Natural killer cell (primary cell): ENCODE data around the gene OR7A5. TPM values are rescaled to one million over a fixed set of nuclear protein-coding genes. Genes with fewer than 3 reads are reported as not detected.

Experiments
- ATAC-seq, 3 donors: fragments of 150-1000 bp in 2 of 3; fragments of 200-7000 bp in 1 of 3; cut with Tn5 transposase; 1 replicate in 1 of 3; 2 replicates in 2 of 3; pipeline ENCODE4 v1.10.0; 2021; ENCODE audit warnings: mild to moderate bottlenecking in 2 of 3, moderate library complexity in 2 of 3
- DNase-seq, 2 donors: peaks; one replicate each; pipeline versions ENCODE4 v3.0.0 to v3.0.0-alpha.2; 2013 to 2021; ENCODE audit warnings: mixed read lengths in 1 of 2
- H3K27ac ChIP-seq: one replicate; pipeline ENCODE4 v1.5.1; 2013; ENCODE audit warnings: mild to moderate bottlenecking, low read length
- H3K27me3 ChIP-seq: one replicate; pipeline ENCODE4 v1.6.1; 2013; ENCODE audit warnings: low read length; ENCODE audit not compliant: control insufficient read depth, insufficient read depth
- H3K36me3 ChIP-seq: one replicate; pipeline ENCODE4 v1.6.1; 2013; ENCODE audit warnings: low read length; ENCODE audit not compliant: control insufficient read depth, insufficient read depth
- H3K4me1 ChIP-seq: one replicate; pipeline ENCODE4 v1.6.1; 2013; ENCODE audit warnings: low read length; ENCODE audit not compliant: control insufficient read depth, insufficient read depth
- H3K4me3 ChIP-seq: one replicate; pipeline ENCODE4 v1.5.1; 2013; ENCODE audit warnings: low read length
- H3K9me3 ChIP-seq: one replicate; pipeline ENCODE4 v1.6.1; 2013; ENCODE audit warnings: low read length; ENCODE audit not compliant: control insufficient read depth, insufficient read depth
- H3K27ac Mint-ChIP-seq, 2 donors: one replicate each; pipeline ENCODE4 v1.8.0; 2022; ENCODE audit warnings: mild to moderate bottlenecking in 2 of 2, mixed read lengths in 2 of 2, moderate library complexity in 1 of 2
- H3K27me3 Mint-ChIP-seq, 2 donors: one replicate each; pipeline ENCODE4 v1.8.0; 2022; ENCODE audit warnings: low read depth in 2 of 2, mixed read lengths in 2 of 2
- H3K36me3 Mint-ChIP-seq: one replicate; pipeline ENCODE4 v1.8.0; 2022; ENCODE audit warnings: mixed read lengths
- H3K4me1 Mint-ChIP-seq, 2 donors: one replicate each; pipeline ENCODE4 v1.8.0; 2022; ENCODE audit warnings: mixed read lengths in 2 of 2
- H3K4me3 Mint-ChIP-seq: one replicate; pipeline ENCODE4 v1.8.0; 2022; ENCODE audit warnings: mild to moderate bottlenecking, moderate library complexity, mixed read lengths
- H3K9me3 Mint-ChIP-seq, 2 donors: one replicate each; pipeline ENCODE4 v1.8.0; 2022; ENCODE audit warnings: mixed read lengths in 2 of 2
- WGBS: methylation state at CpG from one replicate; pipeline ENCODE4 v1.1.7; 2013; ENCODE audit warnings: missing lambda C conversion rate; ENCODE audit not compliant: insufficient coverage; 5-methylcytosine and 5-hydroxymethylcytosine counted together
- intact Hi-C: fragments of 100-400 bp; cut with micrococcal nuclease; formaldehyde crosslinking; loops from one replicate; pipeline ENCODE4 v1.14.2; 2022
- total RNA-seq, 4 donors: library from RNA; stranded (reverse); fragments of 120-200 nt in 1 of 4; gene quantifications; one replicate each; pipeline versions ENCODE4 v1.2.3 to v1.2.4, GENCODE V29; 2013 to 2022
- TF ChIP-seq, protein P1 (sequence below): fragments of 200-600 bp; IDR thresholded peaks from one replicate; pipeline ENCODE4 v1.8.0; 2022; ENCODE audit warnings: antibody characterized with exemption

The OR7A5 gene
- total RNA-seq, 3 donors from 2014 or later (not counting 1 experiment from before 2014, with no cell fraction given), result not detected

DNA sequence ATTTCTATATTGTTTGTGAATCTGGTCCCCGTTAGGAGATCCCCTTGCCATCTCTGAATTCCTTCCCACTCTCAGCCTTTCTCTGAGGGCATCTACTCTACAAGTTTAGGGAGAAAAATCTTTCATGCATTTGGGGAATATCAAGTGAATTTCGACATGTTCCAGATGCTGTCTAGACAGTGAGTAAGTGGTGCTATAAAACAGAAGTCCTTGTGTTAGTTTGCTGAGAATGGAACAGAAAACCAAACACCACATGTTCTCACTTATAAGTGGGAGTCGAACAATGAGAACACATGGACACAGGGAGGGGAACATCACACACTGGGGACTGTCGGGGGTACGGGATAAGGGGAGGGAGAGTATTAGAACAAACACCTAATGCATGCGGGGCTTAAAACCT, 8.6 kb upstream of the OR7A5 start:
- Mint-ChIP-seq H3K4me3 (no peak overlapping the region), H3K4me1 (no peaks in the 10 kb centered on the region), H3K27ac (no peak overlapping the region), H3K9me3 (no peaks in the 10 kb centered on the region), H3K36me3 (no peaks in the 10 kb centered on the region), H3K27me3 (peaks cover 17 to 21% of the 10 kb centered on the region in 2 donors)
- intact Hi-C loops, result no loop called here
- WGBS, result 88% methylated on average over 5 of the region's 6 CpGs
- no peak for DNase-seq
- no peak overlapping the region for H3K4me3 ChIP-seq
- H3K36me3 ChIP-seq, result no peaks in the 10 kb centered on the region
- no peak overlapping the region for H3K27ac ChIP-seq
- H3K4me1 ChIP-seq, result no peaks in the 10 kb centered on the region
- TF ChIP-seq, protein P1, sequence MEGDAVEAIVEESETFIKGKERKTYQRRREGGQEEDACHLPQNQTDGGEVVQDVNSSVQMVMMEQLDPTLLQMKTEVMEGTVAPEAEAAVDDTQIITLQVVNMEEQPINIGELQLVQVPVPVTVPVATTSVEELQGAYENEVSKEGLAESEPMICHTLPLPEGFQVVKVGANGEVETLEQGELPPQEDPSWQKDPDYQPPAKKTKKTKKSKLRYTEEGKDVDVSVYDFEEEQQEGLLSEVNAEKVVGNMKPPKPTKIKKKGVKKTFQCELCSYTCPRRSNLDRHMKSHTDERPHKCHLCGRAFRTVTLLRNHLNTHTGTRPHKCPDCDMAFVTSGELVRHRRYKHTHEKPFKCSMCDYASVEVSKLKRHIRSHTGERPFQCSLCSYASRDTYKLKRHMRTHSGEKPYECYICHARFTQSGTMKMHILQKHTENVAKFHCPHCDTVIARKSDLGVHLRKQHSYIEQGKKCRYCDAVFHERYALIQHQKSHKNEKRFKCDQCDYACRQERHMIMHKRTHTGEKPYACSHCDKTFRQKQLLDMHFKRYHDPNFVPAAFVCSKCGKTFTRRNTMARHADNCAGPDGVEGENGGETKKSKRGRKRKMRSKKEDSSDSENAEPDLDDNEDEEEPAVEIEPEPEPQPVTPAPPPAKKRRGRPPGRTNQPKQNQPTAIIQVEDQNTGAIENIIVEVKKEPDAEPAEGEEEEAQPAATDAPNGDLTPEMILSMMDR, result no peak
- H3K27me3 ChIP-seq, result no peaks in the 10 kb centered on the region
- no peak for ATAC-seq
- no peaks in the 10 kb centered on the region for H3K9me3 ChIP-seq

DNA sequence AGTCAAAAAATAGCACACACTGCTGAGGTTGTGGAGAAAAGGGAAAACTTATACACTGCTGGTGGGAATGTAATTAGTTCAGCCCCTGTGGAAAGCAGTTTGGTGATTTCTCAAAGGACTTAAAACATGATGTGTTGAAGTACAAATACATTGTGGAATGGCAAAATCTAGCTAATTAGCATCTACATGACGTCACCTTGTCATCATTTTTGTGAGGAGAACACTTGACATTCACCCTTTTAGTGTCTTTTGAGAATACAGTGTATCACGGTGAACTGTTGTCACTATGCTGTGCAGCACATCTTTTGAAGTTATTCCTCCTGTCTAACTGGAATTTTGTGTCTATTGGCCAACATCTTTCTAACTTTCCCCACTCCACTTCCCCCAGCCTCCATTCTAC, 8.2 kb upstream of the OR7A5 start:
- Mint-ChIP-seq H3K4me3 (no peak overlapping the region), H3K9me3 (no peaks in the 10 kb centered on the region), H3K27me3 (peaks cover 16% of the 10 kb centered on the region in 2 donors), H3K4me1 (no peaks in the 10 kb centered on the region), H3K27ac (no peak overlapping the region), H3K36me3 (no peaks in the 10 kb centered on the region)
- intact Hi-C loops, result no loop called here
- Histone ChIP-seq H3K9me3 (no peaks in the 10 kb centered on the region), H3K27ac (no peak overlapping the region), H3K27me3 (no peaks in the 10 kb centered on the region), H3K4me3 (no peak overlapping the region), H3K36me3 (no peaks in the 10 kb centered on the region), H3K4me1 (no peaks in the 10 kb centered on the region)
- ATAC-seq (no peak), DNase-seq (no peak)
- TF ChIP-seq, protein P1, result no peak
- 91% methylated on average over 2 of the region's 2 CpGs for WGBS

DNA sequence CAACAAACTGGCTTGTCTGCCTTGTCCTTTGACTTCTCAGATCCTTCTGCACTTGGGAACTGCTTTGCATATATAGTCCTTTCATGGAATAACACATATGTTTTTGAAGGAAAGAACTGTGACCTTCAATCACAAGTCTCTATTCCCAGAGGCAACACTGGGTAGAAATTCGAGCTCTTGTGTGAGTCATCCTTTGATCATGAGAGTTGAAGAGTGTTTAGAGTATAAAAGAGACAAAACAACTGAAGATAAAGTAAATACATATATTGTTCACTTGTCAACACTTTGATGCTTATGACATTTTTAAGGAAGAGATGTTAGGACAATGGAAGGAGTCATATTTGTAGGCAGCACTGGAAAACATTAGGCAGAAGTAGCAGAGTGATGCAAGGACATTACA, 5.2 kb upstream of the OR7A5 start:
- H3K4me3 ChIP-seq, result no peak overlapping the region
- no peak overlapping the region for H3K27ac Mint-ChIP-seq
- H3K9me3 Mint-ChIP-seq, result no peaks in the 10 kb centered on the region
- no peaks in the 10 kb centered on the region for H3K9me3 ChIP-seq
- peaks cover 14% of the 10 kb centered on the region in 2 donors for H3K27me3 Mint-ChIP-seq
- no peaks in the 10 kb centered on the region for H3K4me1 Mint-ChIP-seq
- TF ChIP-seq, protein P1, result no peak
- no peak for ATAC-seq
- no peaks in the 10 kb centered on the region for H3K36me3 ChIP-seq
- H3K27me3 ChIP-seq, result no peaks in the 10 kb centered on the region
- no peak overlapping the region for H3K27ac ChIP-seq
- 20% methylated on average over 1 of the region's 1 CpG for WGBS
- no peaks in the 10 kb centered on the region for H3K36me3 Mint-ChIP-seq
- no peak for DNase-seq
- H3K4me3 Mint-ChIP-seq, result no peak overlapping the region
- intact Hi-C loops, result no loop called here
- no peaks in the 10 kb centered on the region for H3K4me1 ChIP-seq

DNA sequence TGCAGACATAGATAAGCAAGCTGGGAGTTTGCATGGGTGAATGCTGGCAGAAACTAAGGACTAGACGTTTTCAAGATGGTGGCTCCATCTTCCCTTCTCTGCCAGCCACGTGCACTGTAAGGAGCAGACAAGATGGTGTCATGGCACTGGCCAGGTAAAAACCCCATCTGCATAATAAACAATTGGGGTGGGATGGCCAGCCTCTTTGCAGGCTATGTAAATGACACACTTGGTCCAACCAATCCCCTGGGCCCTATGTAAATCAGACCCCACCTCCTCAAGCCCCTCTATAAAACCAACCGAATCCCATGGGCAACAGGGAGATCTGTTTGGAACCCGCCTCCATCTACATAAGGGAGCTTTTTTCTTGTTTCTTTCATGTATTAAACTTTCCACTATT, 2.4 kb upstream of the OR7A5 start:
- Mint-ChIP-seq H3K9me3 (no peaks in the 10 kb centered on the region), H3K4me1 (no peaks in the 10 kb centered on the region), H3K36me3 (no peaks in the 10 kb centered on the region), H3K4me3 (no peak overlapping the region), H3K27ac (no peak overlapping the region), H3K27me3 (peaks cover 8 to 14% of the 10 kb centered on the region in 2 donors)
- H3K27ac ChIP-seq, result no peak overlapping the region
- ATAC-seq (no peak), DNase-seq (no peak)
- H3K4me1 ChIP-seq, result no peaks in the 10 kb centered on the region
- TF ChIP-seq, protein P1, result no peak
- H3K36me3 ChIP-seq, result no peaks in the 10 kb centered on the region
- 92% methylated on average over 4 of the region's 4 CpGs for WGBS
- no peaks in the 10 kb centered on the region for H3K9me3 ChIP-seq
- intact Hi-C loops, result no loop called here
- no peaks in the 10 kb centered on the region for H3K27me3 ChIP-seq
- H3K4me3 ChIP-seq, result no peak overlapping the region
